AG09309 (cell line): Measurements from ENCODE around the gene MAP2K5.

Experiments used
- DNase-seq: peaks from one replicate; pipeline ENCODE4 v3.0.0-alpha.2; 2010; ENCODE audit warnings: low read depth
- H3K4me3 ChIP-seq: 2 replicates; pipeline ENCODE4 v1.5.1; 2011; ENCODE audit warnings: mild to moderate bottlenecking, low read depth, low read length, moderate library complexity; ENCODE audit not compliant: control insufficient read depth
- TF ChIP-seq, protein P1 (sequence below): IDR thresholded peaks from 2 replicates; pipeline ENCODE4 v1.5.1; 2011; ENCODE audit warnings: mild to moderate bottlenecking, low read depth, low read length, inconsistent platforms; ENCODE audit not compliant: insufficient read depth, control insufficient read depth; ENCODE audit errors: missing control alignments

The MAP2K5 gene

DNA sequence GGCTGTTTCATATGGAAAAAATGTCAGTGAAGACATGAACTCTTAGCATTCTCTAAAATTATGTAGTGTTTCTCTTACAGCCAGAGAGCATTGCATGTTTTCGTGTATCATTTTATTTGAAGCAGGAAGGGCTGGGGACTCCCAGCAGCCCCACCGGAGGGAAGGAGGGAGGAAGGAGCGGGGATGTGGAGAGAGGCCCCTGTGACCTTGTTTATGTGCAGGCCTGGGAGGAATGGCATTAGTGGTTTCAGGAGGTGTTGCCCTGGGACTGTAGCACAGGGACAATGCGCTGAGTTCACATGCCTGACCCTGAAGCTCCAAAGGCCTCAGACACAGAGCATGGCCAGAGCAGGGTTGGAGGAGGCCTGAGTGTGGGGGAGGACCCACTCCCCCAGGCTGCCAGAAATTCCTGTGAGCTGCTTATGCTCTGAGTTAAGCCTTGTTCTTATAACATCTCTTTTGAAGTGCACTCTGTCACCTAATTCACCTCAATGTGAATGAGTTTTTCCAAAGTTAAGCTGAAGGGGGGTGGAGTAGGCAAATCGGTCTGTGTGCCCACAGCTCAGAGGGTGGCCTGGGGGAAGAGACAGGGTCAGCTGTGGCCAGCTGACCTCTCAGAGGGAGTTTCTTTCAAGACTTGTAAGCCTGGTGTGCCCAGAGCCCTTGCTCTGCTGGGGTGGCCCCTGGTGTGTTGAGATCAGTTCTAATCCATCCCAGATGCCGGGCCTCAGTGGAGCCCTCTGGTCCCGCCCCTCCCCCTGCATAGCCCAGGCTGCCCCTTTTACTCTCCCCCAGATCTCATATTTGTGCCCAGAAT lies 301.3 kb downstream of the MAP2K5 start:
- DNase-seq, result no peak
- TF ChIP-seq, protein P1, sequence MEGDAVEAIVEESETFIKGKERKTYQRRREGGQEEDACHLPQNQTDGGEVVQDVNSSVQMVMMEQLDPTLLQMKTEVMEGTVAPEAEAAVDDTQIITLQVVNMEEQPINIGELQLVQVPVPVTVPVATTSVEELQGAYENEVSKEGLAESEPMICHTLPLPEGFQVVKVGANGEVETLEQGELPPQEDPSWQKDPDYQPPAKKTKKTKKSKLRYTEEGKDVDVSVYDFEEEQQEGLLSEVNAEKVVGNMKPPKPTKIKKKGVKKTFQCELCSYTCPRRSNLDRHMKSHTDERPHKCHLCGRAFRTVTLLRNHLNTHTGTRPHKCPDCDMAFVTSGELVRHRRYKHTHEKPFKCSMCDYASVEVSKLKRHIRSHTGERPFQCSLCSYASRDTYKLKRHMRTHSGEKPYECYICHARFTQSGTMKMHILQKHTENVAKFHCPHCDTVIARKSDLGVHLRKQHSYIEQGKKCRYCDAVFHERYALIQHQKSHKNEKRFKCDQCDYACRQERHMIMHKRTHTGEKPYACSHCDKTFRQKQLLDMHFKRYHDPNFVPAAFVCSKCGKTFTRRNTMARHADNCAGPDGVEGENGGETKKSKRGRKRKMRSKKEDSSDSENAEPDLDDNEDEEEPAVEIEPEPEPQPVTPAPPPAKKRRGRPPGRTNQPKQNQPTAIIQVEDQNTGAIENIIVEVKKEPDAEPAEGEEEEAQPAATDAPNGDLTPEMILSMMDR, result no peak
- H3K4me3 ChIP-seq, result no peak overlapping the region

DNA sequence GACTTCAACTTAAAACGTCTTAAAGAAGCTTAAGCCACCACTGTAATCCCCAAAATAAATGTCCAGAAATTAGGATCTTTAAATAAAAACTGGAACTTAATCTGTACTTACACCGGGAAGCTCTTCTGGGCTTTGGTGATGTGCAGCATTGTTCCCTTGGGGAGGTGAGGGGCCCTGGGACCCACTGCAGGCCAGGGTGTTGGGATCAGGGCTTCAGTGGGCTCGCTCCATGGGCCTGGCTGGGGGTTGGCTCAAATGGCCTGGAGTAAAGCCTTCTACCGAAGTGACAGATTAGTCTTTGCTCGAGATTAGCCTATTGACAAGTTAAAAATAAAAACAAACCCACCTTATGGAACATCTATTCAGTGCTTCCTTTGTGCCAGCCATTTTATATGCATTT lies 303.5 kb downstream of the MAP2K5 start:
- TF ChIP-seq, protein P1, result no peak
- DNase-seq, result no peak
- no peak overlapping the region for H3K4me3 ChIP-seq

DNA sequence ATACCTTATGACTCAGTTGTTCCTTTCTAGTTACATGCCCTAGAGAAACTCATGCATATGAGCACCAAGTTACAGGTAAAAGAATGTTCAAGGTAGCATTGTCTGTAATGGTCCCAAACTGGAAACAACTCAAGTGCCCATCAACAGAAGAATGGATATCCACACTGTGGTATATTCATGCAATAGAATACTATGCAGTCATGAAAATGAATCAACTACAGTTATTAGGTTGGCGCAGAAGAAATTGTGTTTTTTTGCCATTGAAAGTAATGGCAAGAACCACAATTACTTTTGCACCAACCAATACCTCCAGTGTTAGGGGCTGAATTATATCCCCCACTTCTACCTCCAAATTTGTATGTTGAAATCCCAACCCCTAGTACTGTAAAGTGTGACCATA lies 307.0 kb downstream of the MAP2K5 start:
- no peak overlapping the region for H3K4me3 ChIP-seq
- TF ChIP-seq, protein P1, result no peak
- no peak for DNase-seq

DNA sequence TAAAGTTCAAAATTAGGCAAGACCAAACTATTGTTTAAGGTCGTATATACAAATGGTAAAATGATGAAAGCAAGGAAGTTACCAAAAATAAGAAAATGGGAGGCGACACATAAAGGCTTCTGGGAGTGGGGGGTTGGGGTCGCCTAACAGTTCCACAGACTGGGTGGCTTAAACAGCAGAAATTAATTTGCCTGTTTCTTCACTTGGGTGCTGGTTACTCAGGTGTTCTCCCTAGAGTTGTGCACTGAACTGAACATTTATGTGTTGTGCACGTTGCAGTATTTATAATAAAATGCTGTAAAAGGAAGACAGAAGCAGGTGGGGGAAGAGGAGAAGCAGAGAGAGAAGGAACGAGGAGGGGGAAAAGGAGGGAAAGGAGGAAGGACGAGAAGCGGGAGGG lies 307.8 kb downstream of the MAP2K5 start:
- TF ChIP-seq, protein P1, result no peak
- no peak overlapping the region for H3K4me3 ChIP-seq

DNA sequence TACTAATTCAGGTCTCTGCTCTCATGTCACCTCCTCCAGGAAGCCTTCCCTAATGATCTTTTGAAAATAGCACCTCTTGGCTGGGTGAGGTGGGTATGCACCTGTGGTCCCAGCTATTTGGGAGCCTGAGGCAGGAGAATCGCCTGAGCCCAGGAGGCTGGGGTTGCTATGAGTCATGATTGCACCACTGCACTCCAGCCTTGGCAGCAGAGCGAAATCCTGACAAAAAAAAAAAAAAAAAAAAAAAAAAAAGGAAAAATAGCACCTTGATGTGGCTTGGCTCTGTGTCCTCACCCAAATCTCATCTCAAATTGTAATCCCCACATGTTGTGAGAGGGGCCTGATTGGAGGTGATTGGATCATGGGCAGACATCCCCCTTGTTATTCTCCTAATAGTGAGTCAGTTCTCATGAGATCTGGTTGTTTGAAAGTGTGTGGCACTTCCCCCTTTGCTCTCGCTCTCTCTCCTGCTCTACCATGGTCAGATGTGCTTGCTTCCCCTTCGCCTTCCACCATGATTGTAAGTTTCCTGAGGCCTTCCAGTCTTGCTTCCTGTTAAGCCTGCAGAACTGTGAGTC lies 308.6 kb downstream of the MAP2K5 start:
- TF ChIP-seq, protein P1, result no peak
- DNase-seq, result no peak
- H3K4me3 ChIP-seq, result no peak overlapping the region

More for the DNA sequence above, 307.8 kb downstream of the MAP2K5 start:
- DNase-seq, result no peak

DNA sequence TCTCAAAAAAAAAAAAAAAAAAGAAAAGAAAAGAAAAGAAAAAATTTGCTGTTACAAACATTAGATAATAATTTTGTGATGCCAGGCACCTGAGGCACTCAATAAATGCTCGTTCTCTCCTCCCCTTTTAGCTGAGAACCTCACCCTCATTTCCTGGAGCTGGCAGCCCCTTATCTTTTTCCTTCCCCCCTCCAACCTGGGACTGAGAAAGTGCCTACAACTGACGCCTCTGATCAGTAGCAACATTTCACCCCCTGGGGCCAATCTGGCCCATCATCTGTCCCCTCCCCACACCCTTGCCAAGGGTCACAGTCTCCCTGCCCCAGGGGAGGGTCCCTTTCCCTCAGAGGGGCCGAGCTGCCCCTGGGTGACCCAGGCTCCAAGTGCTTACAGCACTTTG lies 309.9 kb downstream of the MAP2K5 start:
- H3K4me3 ChIP-seq, result no peak overlapping the region
- TF ChIP-seq, protein P1, result no peak
- DNase-seq, result no peak
